ENCODE results near the gene USP5. TPM values are rescaled to one million over a fixed set of nuclear protein-coding genes. Genes with fewer than 3 reads are reported as not detected.
A peak's percentile ranks its signal among the peaks of the same experiment; 100 is the strongest.
"Not testable (repeated sequence)": the region's sequence is repeated elsewhere in the genome, so short reads cannot be mapped to it uniquely, and the experiment has no call there.

Gene USP5
- total RNA-seq, 1 experiment from 2014 or later, result 104 TPM

DNA sequence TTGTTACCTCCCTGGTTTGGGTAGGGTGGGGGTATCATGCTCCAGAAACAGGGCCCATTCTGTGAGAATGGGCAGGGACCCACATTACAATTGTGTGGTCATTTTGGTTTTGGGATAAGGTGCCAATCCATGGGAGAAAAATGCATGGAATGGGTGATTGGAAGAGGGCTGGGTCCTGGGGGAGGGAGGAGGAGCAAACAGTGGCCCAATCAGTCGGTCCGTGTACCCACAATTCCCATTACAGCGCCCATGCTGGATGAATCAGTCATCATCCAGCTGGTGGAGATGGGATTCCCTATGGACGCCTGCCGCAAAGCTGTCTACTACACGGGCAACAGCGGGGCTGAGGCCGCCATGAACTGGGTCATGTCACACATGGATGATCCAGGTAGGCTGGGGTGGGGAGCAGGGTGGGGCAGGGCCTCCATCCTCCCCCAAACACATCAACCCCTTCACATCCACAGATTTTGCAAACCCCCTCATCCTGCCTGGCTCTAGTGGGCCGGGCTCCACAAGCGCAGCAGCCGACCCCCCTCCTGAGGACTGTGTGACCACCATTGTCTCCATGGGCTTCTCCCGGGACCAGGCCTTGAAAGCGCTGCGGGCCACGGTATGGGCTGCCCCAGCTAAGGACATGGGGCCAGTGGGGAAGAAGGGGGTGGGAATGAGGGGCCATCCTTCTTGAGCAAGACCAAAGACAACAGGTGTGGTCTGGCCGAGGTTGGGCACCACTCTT is 11.8 kb downstream of the USP5 start:
- DNase-seq (ENCODE audit: low spot score), result no peak

DNA sequence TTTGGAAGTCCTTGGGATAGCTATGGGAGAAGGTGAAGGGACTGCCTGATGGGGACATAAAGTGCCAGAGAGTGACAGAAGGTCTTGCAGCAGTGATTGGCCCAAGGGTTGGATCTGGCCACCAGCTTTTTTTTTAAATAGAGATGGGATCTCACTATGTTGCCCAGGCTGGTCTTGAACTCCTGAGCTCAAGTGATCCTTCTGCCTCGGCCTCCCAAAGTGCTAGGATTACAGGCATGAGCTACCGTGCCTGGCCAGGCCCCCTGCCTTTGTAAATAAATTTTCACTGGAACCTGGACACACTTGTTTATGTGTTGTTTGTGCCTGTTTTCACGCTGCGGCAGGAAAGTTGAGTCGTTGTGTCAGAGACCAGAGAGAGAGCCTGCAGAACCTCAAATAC is 13.4 kb downstream of the USP5 start:
- DNase-seq (ENCODE audit: low spot score), result not testable (repeated sequence)

DNA sequence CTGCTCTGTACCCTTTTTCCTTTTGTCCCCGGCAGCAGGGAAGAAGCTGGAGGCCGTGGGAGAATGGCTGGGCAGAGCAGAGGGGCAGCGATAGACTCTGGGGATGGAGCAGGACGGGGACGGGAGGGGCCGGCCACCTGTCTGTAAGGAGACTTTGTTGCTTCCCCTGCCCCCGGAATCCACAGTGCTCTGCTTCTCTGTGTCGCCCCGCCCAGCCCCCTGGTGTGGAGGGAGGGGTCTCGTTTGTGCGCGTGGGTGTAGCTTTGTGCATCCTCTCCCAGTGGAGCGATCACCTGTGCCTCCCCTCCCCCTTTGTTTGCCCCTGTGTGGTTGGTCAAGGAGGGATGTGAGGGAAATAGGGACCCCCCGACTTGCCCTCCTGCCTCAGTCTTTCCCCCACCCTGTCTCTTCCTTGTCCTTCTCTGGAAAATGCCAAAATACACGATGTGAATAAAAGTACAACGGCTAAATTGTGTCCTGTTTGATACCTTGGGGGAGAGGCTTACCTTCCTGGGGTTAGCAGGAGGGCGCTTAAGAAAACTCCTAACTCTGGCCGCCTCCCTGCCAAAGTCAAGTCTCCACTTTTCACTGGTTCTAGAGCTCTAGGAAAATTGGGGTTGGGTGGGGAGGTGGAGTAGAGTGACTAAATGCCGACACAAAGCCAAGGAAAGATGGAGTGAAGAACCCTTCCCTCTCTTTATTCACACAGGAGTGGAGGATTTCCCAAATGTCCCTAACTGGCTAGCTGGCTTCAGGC is 14.4 kb downstream of the USP5 start:
- no peak for DNase-seq (ENCODE audit: low spot score)

DNA sequence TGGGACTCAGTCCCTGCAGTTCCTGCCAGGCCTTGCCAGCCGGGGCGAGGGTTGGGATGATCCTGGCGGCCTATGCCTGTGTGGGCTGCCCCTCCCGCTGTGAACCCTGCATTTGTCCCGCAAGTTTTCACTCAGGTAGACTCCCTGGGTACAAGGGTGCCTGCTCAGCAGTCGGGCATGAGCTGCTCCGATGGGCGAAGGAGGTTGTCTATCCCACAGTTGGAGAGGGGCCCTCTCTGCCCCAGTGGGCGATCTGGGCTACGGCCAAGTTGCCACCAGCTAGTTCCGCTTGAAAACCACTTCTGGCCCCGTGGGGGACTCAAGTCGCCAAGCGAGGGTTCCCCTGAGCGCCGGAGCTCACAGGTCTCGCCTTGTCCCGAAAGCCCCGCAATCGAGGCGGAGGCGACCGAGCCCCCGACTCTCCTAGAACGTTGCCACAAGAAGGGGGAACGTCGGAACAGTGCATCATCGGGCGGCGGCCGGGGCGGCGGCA is 15.0 kb downstream of the USP5 start:
- no peak for DNase-seq (ENCODE audit: low spot score)

DNA sequence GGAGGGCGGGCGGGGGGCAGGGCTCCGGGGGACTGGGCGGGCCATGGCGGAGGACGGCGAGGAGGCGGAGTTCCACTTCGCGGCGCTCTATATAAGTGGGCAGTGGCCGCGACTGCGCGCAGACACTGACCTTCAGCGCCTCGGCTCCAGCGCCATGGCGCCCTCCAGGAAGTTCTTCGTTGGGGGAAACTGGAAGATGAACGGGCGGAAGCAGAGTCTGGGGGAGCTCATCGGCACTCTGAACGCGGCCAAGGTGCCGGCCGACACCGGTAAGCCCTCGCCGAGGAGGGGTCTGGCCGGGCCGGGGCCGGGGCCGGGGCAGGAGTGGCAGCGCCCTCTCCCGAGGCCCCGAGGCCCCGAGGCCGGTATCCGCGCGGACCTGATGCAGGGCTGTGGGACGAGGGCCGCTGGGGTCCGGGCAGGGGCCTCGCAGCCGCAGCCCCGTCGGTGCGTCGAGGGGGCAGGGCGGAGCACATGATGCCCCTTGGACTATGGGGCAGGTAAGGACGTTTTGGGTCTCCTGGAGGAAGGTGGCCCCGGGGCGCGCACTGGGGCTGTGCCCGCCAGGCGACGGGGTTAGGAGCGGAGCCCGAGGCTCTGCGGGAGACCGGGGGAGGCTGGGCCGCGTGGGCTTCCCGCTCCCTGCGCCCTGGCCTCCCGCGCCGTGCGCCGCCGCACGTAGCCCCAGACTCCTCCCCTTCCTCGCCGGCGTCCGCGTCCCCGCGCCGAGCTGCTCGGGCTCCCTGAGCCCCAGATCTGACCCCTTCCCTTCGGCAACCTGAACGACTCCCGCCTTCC is 15.7 kb downstream of the USP5 start, which contains the start of gene TPI1:
TSS of gene TPI1 (plus strand) at position 119 of the 798 bp plus-strand sequence. CDS start at position 155, 36 bp downstream.
- peak; percentile 39 for DNase-seq (ENCODE audit: low spot score)

DNA sequence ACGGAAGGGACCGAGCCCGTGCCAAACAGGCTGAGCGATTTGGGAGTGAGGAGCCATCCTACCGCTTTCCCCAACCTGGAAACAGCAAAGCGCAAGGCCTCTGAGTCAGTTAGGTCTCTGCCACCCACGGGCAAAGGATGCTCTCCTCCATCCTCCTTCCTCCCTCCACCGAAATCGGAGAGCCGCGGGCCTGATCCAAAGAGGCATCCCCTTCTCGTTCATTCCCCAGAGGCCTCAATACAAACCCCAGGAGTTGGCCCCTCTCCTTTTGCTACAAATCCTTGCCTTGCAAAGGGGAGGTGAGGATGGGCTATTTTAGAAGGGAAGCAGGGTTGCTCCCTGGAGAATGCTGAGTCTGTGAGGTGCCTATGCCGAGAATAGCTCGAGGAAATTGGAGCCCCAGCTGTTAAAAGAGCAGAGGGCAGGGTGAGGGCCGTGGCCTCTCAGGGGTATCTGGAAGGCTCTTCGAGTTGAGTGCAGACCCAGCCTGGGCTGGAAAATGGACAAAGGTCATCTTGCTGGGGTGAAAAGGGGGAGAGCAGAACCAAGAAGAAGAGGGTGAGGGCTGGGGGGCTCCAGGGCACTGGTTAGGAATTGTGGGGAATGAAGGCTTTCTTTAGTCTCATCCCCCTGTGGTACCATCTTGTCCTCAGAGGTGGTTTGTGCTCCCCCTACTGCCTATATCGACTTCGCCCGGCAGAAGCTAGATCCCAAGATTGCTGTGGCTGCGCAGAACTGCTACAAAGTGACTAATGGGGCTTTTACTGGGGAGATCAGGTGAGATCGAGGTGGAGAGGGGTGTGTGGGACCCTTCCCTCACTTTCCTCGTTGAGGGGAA is 16.5 kb downstream of the USP5 start:
- DNase-seq (ENCODE audit: low spot score), result no peak

DNA sequence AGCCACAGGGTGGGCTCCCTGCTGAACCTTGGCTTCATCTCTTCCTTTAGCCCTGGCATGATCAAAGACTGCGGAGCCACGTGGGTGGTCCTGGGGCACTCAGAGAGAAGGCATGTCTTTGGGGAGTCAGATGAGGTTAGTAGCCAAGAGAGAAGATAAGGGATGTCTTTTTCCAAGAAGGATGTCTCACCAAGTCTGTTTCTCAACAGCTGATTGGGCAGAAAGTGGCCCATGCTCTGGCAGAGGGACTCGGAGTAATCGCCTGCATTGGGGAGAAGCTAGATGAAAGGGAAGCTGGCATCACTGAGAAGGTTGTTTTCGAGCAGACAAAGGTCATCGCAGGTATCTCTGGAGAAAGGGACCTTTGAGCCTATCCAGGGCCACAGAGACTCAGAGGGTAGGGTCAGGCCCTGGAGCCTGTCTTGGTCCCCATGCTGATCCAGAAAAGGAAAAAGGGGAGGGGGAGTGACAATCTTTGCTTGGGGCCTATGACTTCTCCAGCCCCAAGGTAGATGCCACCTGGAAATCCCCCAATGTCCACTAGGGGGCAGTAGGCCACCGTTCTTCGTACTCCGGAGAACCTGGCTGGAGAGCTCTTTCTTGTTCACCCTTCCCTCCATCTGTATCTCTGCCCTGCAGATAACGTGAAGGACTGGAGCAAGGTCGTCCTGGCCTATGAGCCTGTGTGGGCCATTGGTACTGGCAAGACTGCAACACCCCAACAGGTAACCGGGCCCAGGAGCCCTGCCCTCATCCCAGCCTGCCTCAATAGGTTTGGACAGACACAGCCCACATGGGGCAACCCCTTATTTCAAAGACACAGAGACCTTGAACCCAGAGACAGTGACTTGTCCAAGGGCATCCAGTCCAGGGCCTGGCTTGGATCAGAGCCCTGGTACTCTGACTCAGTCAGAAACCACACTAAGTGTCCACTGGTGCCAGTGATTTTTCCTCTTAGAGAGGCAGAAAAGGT is 17.4 kb downstream of the USP5 start:
- DNase-seq (ENCODE audit: low spot score), result peak; percentile 51

DNA sequence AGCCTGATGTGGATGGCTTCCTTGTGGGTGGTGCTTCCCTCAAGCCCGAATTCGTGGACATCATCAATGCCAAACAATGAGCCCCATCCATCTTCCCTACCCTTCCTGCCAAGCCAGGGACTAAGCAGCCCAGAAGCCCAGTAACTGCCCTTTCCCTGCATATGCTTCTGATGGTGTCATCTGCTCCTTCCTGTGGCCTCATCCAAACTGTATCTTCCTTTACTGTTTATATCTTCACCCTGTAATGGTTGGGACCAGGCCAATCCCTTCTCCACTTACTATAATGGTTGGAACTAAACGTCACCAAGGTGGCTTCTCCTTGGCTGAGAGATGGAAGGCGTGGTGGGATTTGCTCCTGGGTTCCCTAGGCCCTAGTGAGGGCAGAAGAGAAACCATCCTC is 18.4 kb downstream of the USP5 start:
- DNase-seq (ENCODE audit: low spot score), result not testable (repeated sequence)

DNA sequence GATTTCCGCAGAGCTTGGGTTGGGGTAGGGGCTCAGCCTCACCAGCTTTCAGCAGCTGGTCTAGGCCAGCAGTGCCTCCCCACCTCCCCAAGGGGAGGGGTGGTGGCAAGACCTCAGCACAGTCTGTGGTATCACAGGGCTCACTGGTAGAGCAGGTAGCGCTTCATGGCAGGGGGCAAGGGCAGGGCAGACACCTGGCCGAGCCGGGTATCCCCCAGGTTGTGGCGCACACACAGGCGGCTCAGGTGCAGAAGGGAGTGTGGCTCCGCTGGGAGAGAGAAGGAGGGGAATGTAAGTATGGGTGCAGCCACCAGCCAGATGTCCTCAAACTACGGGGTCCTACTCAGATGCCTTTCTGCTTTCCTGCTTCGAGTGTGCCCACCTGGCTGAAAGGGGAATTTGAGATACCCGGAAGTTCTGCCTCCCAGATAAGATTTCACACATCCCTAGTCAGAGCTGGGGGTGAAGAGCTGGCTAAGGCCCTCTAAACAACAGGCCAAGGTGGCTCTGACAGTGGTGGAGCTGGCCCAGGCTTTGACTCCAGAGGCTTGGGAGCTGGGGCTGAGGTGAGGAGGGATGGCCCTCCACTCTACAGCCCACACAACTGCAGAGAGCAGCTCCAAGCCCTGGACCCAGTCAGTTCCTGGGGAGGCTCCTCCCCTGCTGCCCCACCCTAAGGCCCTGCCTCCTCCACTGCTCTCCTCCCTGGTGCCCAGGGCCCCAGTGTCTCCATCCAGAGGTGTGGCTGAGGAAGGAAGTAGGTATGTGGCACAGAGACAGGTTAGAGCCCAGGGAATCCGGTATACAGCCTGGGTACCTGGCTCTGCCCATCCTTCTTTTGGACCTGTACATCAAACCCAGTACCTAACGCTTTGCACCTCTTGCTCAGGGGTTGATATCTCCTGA is 19.4 kb downstream of the USP5 start:
- no peak for DNase-seq (ENCODE audit: low spot score)

DNA sequence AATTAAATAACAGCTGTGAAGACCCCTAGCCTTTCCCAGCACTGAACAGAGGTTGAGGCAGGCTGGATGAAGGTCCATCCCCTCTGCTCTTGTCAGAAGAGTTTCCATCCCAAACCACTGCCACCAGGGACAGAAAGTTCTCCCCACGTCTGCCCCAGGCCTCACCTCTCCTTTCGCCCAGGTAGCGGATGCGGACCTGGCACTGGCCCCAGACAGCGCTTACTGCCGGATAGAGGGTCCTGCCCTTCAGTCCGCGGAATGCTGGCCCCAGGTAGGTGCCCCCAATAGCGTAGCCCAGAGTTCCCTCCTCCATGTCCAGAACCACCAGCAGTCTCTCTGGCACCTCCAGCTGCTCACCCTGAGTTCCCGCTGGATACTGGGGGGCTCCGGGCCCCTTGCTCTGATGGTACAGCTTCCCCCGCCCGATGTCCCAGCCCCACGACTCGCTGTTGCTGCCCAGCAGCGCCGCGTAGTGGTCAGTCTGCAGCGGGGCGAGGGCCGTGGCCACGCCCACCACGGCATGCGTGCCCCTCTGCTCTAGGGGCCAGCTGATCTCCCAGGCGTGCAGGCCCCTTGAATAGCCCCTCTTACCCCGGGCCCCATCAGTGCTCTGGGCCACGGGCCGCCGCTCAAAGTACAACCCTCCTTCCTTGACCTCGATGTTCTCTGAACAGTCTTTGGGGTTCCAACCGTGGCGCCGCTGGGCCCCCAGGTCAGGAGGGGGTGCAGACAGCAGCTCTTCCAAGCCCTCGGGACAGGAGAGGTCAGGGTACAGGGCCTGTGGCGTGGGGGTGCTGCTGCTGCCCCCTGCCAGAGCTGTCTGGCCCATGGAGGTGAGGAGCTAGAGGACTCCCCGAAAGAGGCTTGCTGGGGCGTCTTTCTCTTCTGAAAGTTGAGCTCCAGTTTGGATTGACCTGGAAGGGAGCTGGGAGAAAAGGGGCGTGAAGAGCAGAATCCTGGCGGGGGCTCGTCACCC is 20.4 kb downstream of the USP5 start:
- no peak for DNase-seq (ENCODE audit: low spot score)

DNA sequence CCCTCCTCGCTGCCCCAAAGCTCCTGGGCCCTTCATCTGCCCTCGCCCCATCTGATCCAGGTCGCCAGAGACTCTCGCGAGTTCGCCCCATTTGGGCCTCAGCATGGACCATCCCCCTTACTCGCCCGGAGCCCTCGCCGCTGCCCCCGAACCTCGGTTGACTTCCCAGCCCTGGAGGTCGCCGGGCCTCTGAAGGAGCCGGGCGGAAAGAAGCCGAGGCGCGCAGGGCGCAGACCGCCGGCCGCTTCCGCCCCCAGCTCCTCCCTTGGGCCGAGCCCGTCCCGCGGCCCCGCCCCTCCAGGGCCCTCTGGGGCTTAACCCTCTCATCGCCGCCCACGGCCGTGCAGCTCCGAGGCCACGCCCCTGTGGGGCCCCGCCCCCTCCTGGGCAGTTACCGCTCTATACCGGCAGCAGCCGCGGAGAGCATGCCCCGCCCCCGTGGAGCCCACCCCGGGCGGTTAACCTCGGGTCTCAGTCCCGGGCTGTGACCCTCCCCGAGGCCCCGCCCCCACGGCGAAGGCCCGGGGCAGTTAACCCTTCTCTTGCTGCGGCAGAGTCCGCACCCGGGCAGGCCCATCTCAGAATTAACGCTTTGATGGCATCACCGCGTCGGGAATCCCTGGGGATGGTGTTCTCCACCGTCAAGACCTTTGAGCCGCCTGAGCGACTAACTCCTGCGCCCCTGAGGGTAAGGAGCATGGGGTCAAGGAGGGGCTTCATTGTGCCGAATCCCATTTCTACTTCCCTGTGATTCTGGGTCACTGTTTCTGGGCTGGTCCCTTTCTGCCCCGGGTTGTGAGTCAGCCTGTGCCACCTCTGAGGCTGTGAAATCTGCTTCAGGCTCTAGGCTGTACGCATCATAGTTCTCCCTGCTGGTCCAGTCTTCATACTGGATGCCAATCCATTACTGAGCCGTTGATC is 21.4 kb downstream of the USP5 start, which contains the start of gene SPSB2:
TSS of gene SPSB2 (minus strand) at position 210 of the 921 bp plus-strand sequence. CDS start 402 bp downstream, outside the sequence.
- DNase-seq (ENCODE audit: low spot score), result peak; percentile 71

DNA sequence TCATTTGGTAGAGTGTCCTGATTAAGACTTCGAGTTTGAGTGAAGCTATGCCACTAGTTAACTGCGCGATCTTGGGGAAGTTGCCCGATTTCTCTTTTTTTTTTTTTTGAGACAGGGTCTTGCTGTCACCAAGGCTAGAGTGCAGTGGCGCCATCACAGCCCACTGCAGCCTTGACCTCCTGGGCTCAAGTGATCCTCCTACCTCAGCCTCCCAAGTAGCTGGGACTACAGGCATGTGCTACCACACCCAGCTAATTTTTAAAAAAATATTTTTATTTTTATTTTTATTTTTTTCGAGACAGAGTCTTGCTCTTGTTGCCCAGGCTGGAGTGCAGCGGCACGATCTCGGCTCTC is 22.0 kb downstream of the USP5 start:
- DNase-seq (ENCODE audit: low spot score), result not testable (repeated sequence)

DNA sequence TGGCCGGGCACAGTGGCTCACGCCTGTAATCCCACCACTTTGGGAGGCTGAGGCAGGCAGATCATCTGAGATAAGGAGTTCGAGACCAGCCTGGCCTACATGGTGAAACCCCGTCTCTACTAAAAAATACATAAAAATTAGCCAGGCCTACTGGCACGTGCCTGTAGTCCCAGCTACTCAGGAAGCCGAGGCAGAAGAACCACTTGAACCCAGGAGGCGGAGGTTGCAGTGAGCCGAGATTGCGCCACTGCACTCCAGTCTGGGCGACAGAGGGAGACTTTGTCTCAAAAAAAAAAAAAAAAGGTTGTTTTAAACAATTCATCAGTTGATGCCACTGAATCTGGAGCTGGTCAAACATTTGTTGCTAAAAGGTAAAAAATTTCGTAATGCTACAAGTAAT is 27.9 kb downstream of the USP5 start:
- DNase-seq (ENCODE audit: low spot score), result not testable (repeated sequence)

DNA sequence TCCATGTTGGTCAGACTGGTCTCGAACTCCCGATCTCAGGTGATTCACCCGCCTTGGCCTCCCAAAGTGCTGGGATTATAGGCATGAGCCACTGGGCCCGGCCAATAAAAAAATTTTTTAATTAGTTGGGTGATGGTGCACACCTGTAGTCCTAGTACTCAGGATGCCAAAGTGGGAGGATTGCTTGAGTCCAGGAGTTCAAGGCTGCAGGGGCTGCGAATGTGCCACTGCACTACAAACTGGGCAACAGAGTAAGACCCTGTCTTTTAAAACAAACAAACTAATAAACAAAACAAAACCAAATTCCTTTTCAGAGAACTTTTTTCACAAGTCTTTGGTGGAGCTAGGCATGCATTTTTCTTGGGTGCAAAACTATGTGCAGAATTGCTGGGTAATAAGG is 31.3 kb downstream of the USP5 start:
- DNase-seq (ENCODE audit: low spot score), result no peak

DNA sequence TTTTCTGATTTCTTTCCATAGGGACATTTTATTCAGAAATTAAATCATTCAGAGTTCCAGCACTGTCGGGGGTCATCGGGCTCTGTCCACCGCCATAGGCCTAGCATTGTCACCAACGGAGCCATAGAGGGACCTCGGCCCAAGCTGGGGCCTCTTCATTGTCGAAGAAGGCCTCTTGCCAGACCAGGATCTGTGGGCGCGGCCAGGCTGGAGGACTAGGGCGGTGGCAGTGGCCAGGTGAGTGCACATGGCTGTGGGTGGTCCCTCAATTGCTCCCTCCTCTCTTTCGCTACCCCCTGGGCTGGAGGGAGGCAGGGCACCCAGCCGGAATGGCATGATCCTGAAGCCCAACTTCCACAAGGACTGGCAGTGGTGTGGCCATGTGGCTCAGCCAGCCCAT is 31.7 kb downstream of the USP5 start:
- no peak for DNase-seq (ENCODE audit: low spot score)

DNA sequence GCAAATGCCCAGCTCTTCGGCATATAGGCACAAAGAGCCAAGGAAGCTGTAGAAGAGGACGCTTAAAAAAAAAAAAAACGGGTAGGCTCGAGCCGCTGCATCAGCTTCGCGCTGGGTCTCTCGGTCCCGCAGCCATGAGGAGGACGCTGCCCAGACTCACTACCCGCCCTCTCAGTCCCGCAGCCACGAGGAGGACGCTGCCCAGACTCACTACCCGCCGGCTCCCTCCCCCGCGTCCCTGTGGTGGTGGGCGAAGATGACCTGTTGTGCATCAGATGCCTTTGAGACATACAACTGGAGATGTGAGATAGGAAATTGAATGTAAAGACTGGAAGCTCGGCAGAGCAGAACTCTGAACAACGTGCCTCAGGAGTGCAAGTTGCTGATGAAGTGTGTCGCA is 32.6 kb downstream of the USP5 start:
- no peak for DNase-seq (ENCODE audit: low spot score)
